Left ventricle myocardium inferior (tissue), 1 donor: Measurements from ENCODE around the gene CACFD1. TPM values are rescaled to one million over a fixed set of nuclear protein-coding genes. Genes with fewer than 3 reads are reported as not detected.

Experiments
- DNase-seq: peaks from one replicate; pipeline ENCODE4 v3.0.0-alpha.2; 2020
- H3K27ac ChIP-seq: fragments of 200-600 bp; replicated peaks from 2 replicates; pipeline ENCODE4 v1.8.0; 2021
- H3K27me3 ChIP-seq: fragments of 200-600 bp; 2 replicates; pipeline ENCODE4 v1.8.0; 2021; ENCODE audit warnings: low read depth
- H3K36me3 ChIP-seq: fragments of 200-600 bp; 2 replicates; pipeline ENCODE4 v1.8.0; 2021
- H3K4me1 ChIP-seq: fragments of 200-600 bp; 2 replicates; pipeline ENCODE4 v1.8.0; 2021
- H3K4me3 ChIP-seq: fragments of 200-600 bp; 2 replicates; pipeline ENCODE4 v1.8.0; 2021; ENCODE audit warnings: mild to moderate bottlenecking, moderate library complexity
- H3K9me3 ChIP-seq: fragments of 200-600 bp; replicated peaks from 2 replicates; pipeline ENCODE4 v1.8.0; 2021
- intact Hi-C: fragments of 100-400 bp; cut with micrococcal nuclease; formaldehyde crosslinking; loops from one replicate; pipeline ENCODE4 v1.11.0; 2022
- total RNA-seq: library from RNA; stranded (reverse); fragmentation: NEBNext Ultra II Directional; extraction: Animal tissue kit (Norgen Biotek cat#: 25700); gene quantifications from one replicate; pipeline ENCODE4 v1.2.1, GENCODE V29; 2021
- TF ChIP-seq, protein P1 (sequence below): fragments of 200-600 bp; IDR thresholded peaks from 2 replicates; pipeline ENCODE4 v1.8.0; 2021; ENCODE audit warnings: antibody characterized with exemption, mild to moderate bottlenecking, borderline replicate concordance
- donor health status: DM: no; HTN: yes; CAD: no; lungs with severe emphysema.

Gene CACFD1
- total RNA-seq, 1 donor from 2014 or later, result 11.5 TPM

DNA sequence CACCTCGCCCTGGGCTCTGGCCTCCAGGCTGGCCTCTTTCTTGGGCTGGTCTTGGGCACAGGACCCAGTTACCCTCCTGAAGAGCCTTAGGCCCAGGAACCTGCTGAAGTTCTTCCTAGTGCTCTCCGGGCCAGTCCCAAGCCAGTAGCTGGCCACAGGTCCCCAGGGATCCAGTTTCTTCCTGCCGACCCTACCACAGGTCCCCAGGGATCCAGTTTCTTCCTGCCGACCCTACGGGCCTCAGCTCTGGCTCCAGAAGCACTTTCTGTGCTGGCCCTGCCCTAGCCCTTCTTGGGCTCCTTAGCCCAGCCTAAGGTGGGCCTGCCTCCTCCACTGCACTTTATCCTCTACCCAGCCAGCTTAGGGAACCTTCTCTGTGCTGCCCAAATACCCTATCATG is 18.2 kb upstream of the CACFD1 start:
- intact Hi-C loops, result no loop called here
- H3K4me1 ChIP-seq, result no peaks in the 10 kb centered on the region

DNA sequence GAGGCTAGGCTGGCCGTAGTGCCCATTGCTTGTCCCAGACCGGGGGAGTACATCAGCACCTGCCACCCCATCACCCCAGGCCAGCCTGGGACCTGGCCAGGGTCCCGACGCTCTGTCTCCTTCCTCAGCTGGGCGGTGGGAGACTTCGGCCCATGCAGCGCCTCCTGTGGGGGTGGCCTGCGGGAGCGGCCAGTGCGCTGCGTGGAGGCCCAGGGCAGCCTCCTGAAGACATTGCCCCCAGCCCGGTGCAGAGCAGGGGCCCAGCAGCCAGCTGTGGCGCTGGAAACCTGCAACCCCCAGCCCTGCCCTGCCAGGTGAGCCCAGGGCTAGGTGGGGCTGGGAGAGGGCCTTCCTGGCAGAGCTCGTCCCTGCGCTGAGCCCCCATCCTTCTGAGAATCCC is 16.5 kb upstream of the CACFD1 start:
- no peak for DNase-seq
- no peaks in the 10 kb centered on the region for H3K27me3 ChIP-seq

More for the DNA sequence above, 18.2 kb upstream of the CACFD1 start:
- TF ChIP-seq, protein P1, sequence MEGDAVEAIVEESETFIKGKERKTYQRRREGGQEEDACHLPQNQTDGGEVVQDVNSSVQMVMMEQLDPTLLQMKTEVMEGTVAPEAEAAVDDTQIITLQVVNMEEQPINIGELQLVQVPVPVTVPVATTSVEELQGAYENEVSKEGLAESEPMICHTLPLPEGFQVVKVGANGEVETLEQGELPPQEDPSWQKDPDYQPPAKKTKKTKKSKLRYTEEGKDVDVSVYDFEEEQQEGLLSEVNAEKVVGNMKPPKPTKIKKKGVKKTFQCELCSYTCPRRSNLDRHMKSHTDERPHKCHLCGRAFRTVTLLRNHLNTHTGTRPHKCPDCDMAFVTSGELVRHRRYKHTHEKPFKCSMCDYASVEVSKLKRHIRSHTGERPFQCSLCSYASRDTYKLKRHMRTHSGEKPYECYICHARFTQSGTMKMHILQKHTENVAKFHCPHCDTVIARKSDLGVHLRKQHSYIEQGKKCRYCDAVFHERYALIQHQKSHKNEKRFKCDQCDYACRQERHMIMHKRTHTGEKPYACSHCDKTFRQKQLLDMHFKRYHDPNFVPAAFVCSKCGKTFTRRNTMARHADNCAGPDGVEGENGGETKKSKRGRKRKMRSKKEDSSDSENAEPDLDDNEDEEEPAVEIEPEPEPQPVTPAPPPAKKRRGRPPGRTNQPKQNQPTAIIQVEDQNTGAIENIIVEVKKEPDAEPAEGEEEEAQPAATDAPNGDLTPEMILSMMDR, result no peak
- DNase-seq, result no peak
- H3K27me3 ChIP-seq, result no peaks in the 10 kb centered on the region
- H3K9me3 ChIP-seq, result no peaks in the 10 kb centered on the region
- H3K36me3 ChIP-seq, result no peaks in the 10 kb centered on the region
- H3K27ac ChIP-seq, result no peak overlapping the region
- H3K4me3 ChIP-seq, result no peak overlapping the region

DNA sequence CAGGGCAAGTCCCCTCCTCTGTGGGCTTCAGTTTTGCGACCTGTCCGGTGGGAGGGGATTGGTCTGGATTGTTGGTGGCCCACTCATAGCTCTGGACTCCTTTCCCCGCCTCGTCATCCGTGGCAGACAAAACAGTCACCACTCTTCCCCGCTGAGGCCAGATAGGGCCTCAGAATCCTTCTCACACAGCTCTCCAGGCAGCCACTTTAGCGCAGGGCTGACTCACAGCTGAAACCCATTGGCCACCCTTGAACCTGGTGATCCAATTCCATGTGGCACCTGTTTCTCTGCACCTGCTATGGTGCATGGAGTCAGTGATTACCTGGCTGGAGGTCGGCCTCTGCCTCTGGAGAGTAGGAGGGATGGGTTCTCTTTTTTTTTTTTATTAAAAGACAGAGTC is 15.8 kb upstream of the CACFD1 start:
- H3K4me1 ChIP-seq, result no peaks in the 10 kb centered on the region
- TF ChIP-seq, protein P1, result no peak
- H3K36me3 ChIP-seq, result no peaks in the 10 kb centered on the region
- intact Hi-C loops, result no loop called here
- no peak overlapping the region for H3K27ac ChIP-seq
- H3K4me3 ChIP-seq, result no peak overlapping the region
- no peaks in the 10 kb centered on the region for H3K9me3 ChIP-seq
- DNase-seq, result no peak
- no peaks in the 10 kb centered on the region for H3K27me3 ChIP-seq

More for the DNA sequence above, 16.5 kb upstream of the CACFD1 start:
- H3K9me3 ChIP-seq, result no peaks in the 10 kb centered on the region
- no peak overlapping the region for H3K27ac ChIP-seq
- H3K4me3 ChIP-seq, result no peak overlapping the region
- TF ChIP-seq, protein P1, result no peak
- H3K36me3 ChIP-seq, result no peaks in the 10 kb centered on the region
- H3K4me1 ChIP-seq, result no peaks in the 10 kb centered on the region
- intact Hi-C loops, result no loop called here

DNA sequence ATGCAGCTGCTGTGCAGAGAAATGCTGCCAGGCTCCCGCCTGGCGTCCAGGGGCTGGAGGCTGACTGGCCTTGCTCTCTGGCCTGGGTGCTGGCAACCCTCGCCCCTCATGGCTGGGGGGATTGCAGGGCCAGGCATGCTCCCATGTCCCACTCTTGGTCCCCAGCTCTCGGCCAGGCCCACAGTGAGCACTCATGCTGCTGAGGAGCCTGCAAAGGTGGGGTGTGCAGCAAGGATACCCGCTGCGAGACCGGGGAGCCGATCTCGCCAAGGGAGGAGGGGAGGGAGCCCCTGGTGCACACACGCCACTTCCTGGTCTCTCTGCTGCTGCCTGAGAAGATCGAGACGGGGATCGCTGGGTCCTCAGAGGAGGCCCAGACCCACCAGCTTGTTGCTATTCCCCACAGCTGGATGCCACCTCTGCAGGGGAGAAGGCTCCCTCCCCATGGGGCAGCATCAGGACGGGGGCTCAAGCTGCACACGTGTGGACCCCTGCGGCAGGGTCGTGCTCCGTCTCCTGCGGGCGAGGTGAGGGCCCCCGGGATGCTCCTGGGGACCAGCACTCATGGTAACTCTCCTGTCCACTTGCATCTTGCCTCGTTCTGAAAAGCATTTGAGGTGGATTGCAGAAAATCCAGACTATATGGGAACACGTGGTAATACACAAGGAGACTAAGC is 14.3 kb upstream of the CACFD1 start:
- H3K27ac ChIP-seq, result no peak overlapping the region
- H3K36me3 ChIP-seq, result no peaks in the 10 kb centered on the region
- H3K4me3 ChIP-seq, result no peak overlapping the region
- H3K9me3 ChIP-seq, result no peaks in the 10 kb centered on the region
- DNase-seq, result no peak
- H3K27me3 ChIP-seq, result no peaks in the 10 kb centered on the region
- H3K4me1 ChIP-seq, result no peaks in the 10 kb centered on the region
- TF ChIP-seq, protein P1, result no peak
- intact Hi-C loops, result no loop called here

DNA sequence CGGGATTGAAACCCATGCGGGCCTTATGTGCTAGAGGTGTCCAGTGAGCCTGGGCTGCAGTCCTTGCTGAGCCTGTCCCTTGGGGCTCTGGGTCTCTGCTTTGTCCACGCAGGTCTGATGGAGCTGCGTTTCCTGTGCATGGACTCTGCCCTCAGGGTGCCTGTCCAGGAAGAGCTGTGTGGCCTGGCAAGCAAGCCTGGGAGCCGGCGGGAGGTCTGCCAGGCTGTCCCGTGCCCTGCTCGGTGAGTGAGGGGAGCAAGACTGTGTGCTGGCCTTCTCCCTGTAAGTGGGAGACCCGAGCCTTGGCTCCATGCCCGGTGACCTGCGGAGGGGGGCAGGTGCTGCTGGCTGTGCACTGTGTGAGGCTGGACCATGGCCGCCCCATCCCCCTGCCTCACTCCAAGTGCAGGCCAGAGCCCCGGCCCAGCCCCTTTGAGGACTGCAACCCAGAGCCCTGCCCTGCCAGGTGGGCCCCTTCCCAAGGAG is 11.2 kb upstream of the CACFD1 start:
- DNase-seq, result no peak
- Histone ChIP-seq H3K27ac (no peak overlapping the region), H3K27me3 (no peaks in the 10 kb centered on the region), H3K4me1 (no peaks in the 10 kb centered on the region), H3K9me3 (no peaks in the 10 kb centered on the region), H3K4me3 (no peak overlapping the region), H3K36me3 (no peaks in the 10 kb centered on the region)
- intact Hi-C loops, result no loop called here
- TF ChIP-seq, protein P1, result no peak
